Measurements from ENCODE around the gene COL9A3. TPM values are rescaled to one million over a fixed set of nuclear protein-coding genes. Genes with fewer than 3 reads are reported as not detected.

COL9A3 gene
- total RNA-seq, 4 donors from 2014 or later = 13.4 to 22.9 (median 18.4) TPM

GRCh38 chr20:62786157-62786556 lies 30.7 kb upstream of the COL9A3 start:
- Histone ChIP-seq H3K27ac (replicated peaks in 1 of 4) (no peak overlapping the region), H3K9me3 (no peaks in the 10 kb centered on the region), H3K36me3 (no peaks in the 10 kb centered on the region), H3K4me1 (peaks cover 4 to 10% (median 6%) of the 10 kb centered on the region in 4 donors), H3K4me3 (no peak overlapping the region), H3K27me3 (peaks cover 0 to 17% (median 0%) of the 10 kb centered on the region in 4 donors)
- TF ChIP-seq POLR2AphosphoS5 (IDR thresholded peaks at IDR 0.05) (no peak), CTCF (IDR thresholded peaks at IDR 0.05) (no peak), POLR2A (IDR thresholded peaks at IDR 0.05; ENCODE audit: low read depth) (no peak), EP300 (IDR thresholded peaks at IDR 0.05) (no peak)
- DNase-seq (ENCODE audit: extremely low spot score) = no peak
- WGBS = 83% methylated on average over 1 of the region's 13 CpGs
- intact Hi-C loops (cut with DNase I) = no loop called here

GRCh38 chr20:62787321-62787720 lies 29.5 kb upstream of the COL9A3 start:
- intact Hi-C loops (cut with DNase I) = no loop called here
- DNase-seq (ENCODE audit: extremely low spot score) = no peak
- peaks cover 4 to 14% (median 11%) of the 10 kb centered on the region in 4 donors for H3K4me1 ChIP-seq
- no peaks in the 10 kb centered on the region for H3K36me3 ChIP-seq
- H3K27ac ChIP-seq (replicated peaks in 1 of 4) = no peak overlapping the region
- TF ChIP-seq POLR2A (IDR thresholded peaks at IDR 0.05; ENCODE audit: low read depth) (no peak), EP300 (IDR thresholded peaks at IDR 0.05) (no peak)
- peaks cover 0 to 17% (median 0%) of the 10 kb centered on the region in 4 donors for H3K27me3 ChIP-seq
- WGBS = 79% methylated on average over 7 of the region's 7 CpGs
- no peaks in the 10 kb centered on the region for H3K9me3 ChIP-seq
- no peak overlapping the region for H3K4me3 ChIP-seq

GRCh38 chr20:62787866-62788265 lies 29.0 kb upstream of the COL9A3 start:
- Histone ChIP-seq H3K27ac (replicated peaks in 1 of 4) (no peak overlapping the region), H3K4me3 (no peak overlapping the region), H3K9me3 (no peaks in the 10 kb centered on the region), H3K27me3 (peaks cover 0 to 17% (median 0%) of the 10 kb centered on the region in 4 donors), H3K4me1 (peaks cover 4 to 12% (median 8%) of the 10 kb centered on the region in 4 donors), H3K36me3 (no peaks in the 10 kb centered on the region)
- TF ChIP-seq CTCF (IDR thresholded peaks at IDR 0.05) (no peak), POLR2A (IDR thresholded peaks at IDR 0.05; ENCODE audit: low read depth) (no peak), EP300 (IDR thresholded peaks at IDR 0.05) (no peak), POLR2AphosphoS5 (IDR thresholded peaks at IDR 0.05) (no peak)
- WGBS = 73% methylated on average over 5 of the region's 5 CpGs
- intact Hi-C loops (cut with DNase I) = no loop called here
- no peak for DNase-seq (ENCODE audit: extremely low spot score)

DNA sequence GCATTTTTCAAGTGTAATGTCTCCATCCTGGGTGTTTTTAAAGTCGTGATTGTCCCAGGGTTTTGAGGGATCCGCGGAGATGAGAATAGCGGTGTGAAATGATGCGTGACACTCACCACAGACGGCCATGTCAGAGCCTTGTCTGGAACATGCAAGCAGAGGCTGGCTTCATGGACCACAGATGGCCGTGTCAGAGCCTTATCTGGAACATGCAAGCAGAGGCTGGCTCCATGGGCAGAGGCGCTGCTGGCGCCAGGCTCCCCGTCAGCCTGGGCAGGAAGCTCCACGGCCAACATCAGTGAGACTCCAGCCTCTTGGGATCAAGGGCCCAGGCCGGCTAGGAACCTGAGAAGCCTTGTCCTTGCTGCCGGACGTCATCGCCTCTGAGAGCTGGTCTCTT lies 28.2 kb upstream of the COL9A3 start:
- peaks cover 0 to 17% (median 0%) of the 10 kb centered on the region in 4 donors for H3K27me3 ChIP-seq
- H3K36me3 ChIP-seq = no peaks in the 10 kb centered on the region
- no peaks in the 10 kb centered on the region for H3K9me3 ChIP-seq
- no peak for TF ChIP-seq POLR2A (IDR thresholded peaks at IDR 0.05; ENCODE audit: low read depth)
- no peak for TF ChIP-seq POLR2AphosphoS5 (IDR thresholded peaks at IDR 0.05)
- TF ChIP-seq EP300 (IDR thresholded peaks at IDR 0.05) = no peak
- no peak for TF ChIP-seq CTCF (IDR thresholded peaks at IDR 0.05)
- H3K4me1 ChIP-seq = peaks cover 1 to 14% (median 10%) of the 10 kb centered on the region in 4 donors
- intact Hi-C loops (cut with DNase I) = no loop called here
- no peak overlapping the region for H3K4me3 ChIP-seq
- 87% methylated on average over 9 of the region's 15 CpGs for WGBS
- no peak overlapping the region for H3K27ac ChIP-seq (replicated peaks in 1 of 4)
- DNase-seq (ENCODE audit: extremely low spot score) = no peak

GRCh38 chr20:62790075-62790474 lies 26.8 kb upstream of the COL9A3 start:
- Histone ChIP-seq H3K27me3 (peaks cover 0 to 17% (median 0%) of the 10 kb centered on the region in 4 donors), H3K4me1 (peaks cover 4 to 25% (median 21%) of the 10 kb centered on the region in 4 donors), H3K27ac (replicated peaks in 1 of 4) (no peak overlapping the region), H3K9me3 (no peaks in the 10 kb centered on the region), H3K36me3 (no peaks in the 10 kb centered on the region), H3K4me3 (no peak overlapping the region)
- intact Hi-C loops (cut with DNase I) = no loop called here
- TF ChIP-seq EP300 (IDR thresholded peaks at IDR 0.05) = no peak
- WGBS = 80% methylated on average over 8 of the region's 12 CpGs
- DNase-seq (ENCODE audit: extremely low spot score) = no peak

All from esophagus muscularis mucosa (tissue), 4 donors.